HG02759 (cell line): ENCODE data around the gene KNSTRN.

Experiments
- ATAC-seq: cut with Tn5 transposase; IDR thresholded peaks from one replicate; pipeline ENCODE4 v1.9.1; 2021; ENCODE audit warnings: mild to moderate bottlenecking, moderate library complexity; ENCODE audit not compliant: unreplicated experiment

KNSTRN gene

GRCh38 chr15:40345867-40346578, 36.5 kb upstream of the KNSTRN start:
- ATAC-seq: no peak

GRCh38 chr15:40346579-40347558, 35.7 kb upstream of the KNSTRN start:
- ATAC-seq: no peak

GRCh38 chr15:40347559-40348473, 34.7 kb upstream of the KNSTRN start:
- ATAC-seq: no peak

- ATAC-seq: no peak
These were observed 34.0 kb upstream of the KNSTRN start for GRCh38 chr15:40348474-40348870.

GRCh38 chr15:40349163-40349562, 33.4 kb upstream of the KNSTRN start:
- ATAC-seq: no peak

- no peak for ATAC-seq
These were observed 30.1 kb upstream of the KNSTRN start for GRCh38 chr15:40352281-40352901.

GRCh38 chr15:40353697-40354096, 28.8 kb upstream of the KNSTRN start:
- no peak for ATAC-seq

- ATAC-seq: no peak
These were observed 27.9 kb upstream of the KNSTRN start for GRCh38 chr15:40354408-40355171.

- ATAC-seq: no peak
These were observed 26.4 kb upstream of the KNSTRN start for GRCh38 chr15:40355976-40356585.

GRCh38 chr15:40357246-40357645, 25.3 kb upstream of the KNSTRN start:
- no peak for ATAC-seq

GRCh38 chr15:40357723-40358470, 24.6 kb upstream of the KNSTRN start, which contains the start of gene DISP2:
DISP2 (plus strand) TSS chr15:40358219; CDS start chr15:40358322, 103 bp downstream.
- ATAC-seq: peak; percentile 91

GRCh38 chr15:40358471-40359353, 23.8 kb upstream of the KNSTRN start:
- ATAC-seq: peak; percentile 16

- no peak for ATAC-seq
These were observed 22.5 kb upstream of the KNSTRN start for GRCh38 chr15:40360015-40360414.

GRCh38 chr15:40361640-40362039, 20.9 kb upstream of the KNSTRN start:
- no peak for ATAC-seq

- ATAC-seq: no peak
These were observed 18.9 kb upstream of the KNSTRN start for GRCh38 chr15:40363611-40364010.

- no peak for ATAC-seq
These were observed 18.3 kb upstream of the KNSTRN start for GRCh38 chr15:40364251-40364650.

- no peak for ATAC-seq
These were observed 17.5 kb upstream of the KNSTRN start for GRCh38 chr15:40365016-40365415.
